ENCODE measurements around the gene TMCO4. TPM values are rescaled to one million over a fixed set of nuclear protein-coding genes. Genes with fewer than 3 reads are reported as not detected.
A peak's percentile ranks its signal among the peaks of the same experiment; 100 is the strongest.

TMCO4 gene
- polyA plus RNA-seq, 4 donors: 13.1 to 59.0 (median 37.0) TPM

DNA sequence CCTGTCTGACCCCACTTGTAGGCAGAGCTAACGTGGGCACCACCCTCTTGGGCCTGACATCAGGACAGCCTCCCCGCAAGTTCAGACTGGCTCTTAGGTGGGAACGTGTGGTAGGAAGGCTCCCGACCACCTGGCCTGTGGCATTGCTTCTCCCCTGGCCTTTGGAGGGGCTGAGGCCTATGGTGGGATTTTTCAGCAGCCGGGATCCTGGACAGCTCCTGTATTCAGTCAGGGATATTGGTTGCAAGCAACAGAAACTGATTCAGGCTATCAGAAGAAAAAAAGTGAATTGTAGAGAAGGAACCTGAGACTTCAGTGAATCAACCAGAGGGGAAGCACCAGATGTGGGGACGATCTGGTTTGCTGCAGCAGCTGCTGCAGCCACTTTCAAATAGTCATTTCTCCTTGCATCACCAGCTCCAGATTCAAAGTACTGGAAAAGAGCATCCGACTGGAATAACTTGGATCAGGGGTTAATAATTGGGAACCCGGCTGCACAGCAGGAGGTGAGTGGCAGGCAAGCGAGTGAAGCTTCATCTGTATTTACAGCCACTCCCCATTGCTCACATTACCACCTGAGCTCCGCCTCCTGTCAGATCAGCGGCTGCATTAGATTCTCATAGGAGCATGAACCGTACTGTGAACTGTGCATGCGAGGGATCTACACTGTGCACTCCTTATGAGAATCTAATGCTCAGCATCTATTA lies 9.5 kb upstream of the TMCO4 start:
- Histone ChIP-seq H3K4me3 (ENCODE audit: low read depth in 1 of 3, low read length in 3 of 3) (no peak overlapping the region), H3K36me3 (ENCODE audit: control insufficient read depth in 3 of 3, insufficient read depth in 2 of 3, low read depth in 1 of 3, low read length in 3 of 3) (peaks cover 0 to 14% (median 0%) of the 10 kb centered on the region in 3 donors), H3K4me1 (ENCODE audit: control insufficient read depth in 3 of 3, insufficient read depth in 2 of 3, low read depth in 1 of 3, low read length in 2 of 3) (peaks cover 0 to 54% (median 2%) of the 10 kb centered on the region in 3 donors), H3K27ac (ENCODE audit: low read depth in 1 of 3, low read length in 2 of 3) (peak overlapping the region in 1 of 3 donors; percentile 26), H3K9me3 (ENCODE audit: control insufficient read depth in 2 of 2, insufficient read depth in 1 of 2, low read depth in 1 of 2, low read length in 1 of 2) (peaks cover 0 to 11% of the 10 kb centered on the region in 2 donors), H3K27me3 (ENCODE audit: control insufficient read depth in 3 of 3, insufficient read depth in 3 of 3, low read length in 3 of 3) (no peaks in the 10 kb centered on the region)
- FAIRE-seq (no peak), DNase-seq (peak in 1 of 2 donors; percentile 45)
- 66 to 79% (median 70%) methylated on average over 13 of the region's 13 CpGs for WGBS, 3 donors

DNA sequence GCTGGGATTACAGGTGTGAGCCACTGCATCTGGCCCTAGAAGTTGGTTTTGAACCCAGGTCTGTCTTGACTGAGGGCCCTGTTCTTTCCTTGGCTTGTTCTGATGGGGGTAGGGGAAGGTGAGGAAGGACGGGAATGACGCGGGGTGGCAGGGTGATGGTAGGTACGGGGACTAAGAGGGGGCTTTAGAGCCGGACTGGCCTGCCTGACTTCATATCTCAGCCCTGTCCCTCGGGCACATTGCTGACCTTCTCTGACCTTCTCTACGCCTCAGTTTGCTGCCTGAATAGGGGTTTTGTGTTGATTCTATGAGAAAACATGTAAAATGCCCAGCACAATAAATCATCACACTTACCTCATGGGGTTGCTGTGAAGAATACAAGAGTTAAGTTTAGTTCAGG lies 8.6 kb upstream of the TMCO4 start:
- DNase-seq: no peak
- Histone ChIP-seq H3K27ac (ENCODE audit: low read depth in 1 of 3, low read length in 2 of 3) (no peak overlapping the region), H3K27me3 (ENCODE audit: control insufficient read depth in 3 of 3, insufficient read depth in 3 of 3, low read length in 3 of 3) (no peaks in the 10 kb centered on the region), H3K4me3 (ENCODE audit: low read depth in 1 of 3, low read length in 3 of 3) (no peak overlapping the region), H3K4me1 (ENCODE audit: control insufficient read depth in 3 of 3, insufficient read depth in 2 of 3, low read depth in 1 of 3, low read length in 2 of 3) (peaks cover 0 to 46% (median 2%) of the 10 kb centered on the region in 3 donors), H3K9me3 (ENCODE audit: control insufficient read depth in 2 of 2, insufficient read depth in 1 of 2, low read depth in 1 of 2, low read length in 1 of 2) (peaks cover 0 to 11% of the 10 kb centered on the region in 2 donors), H3K36me3 (ENCODE audit: control insufficient read depth in 3 of 3, insufficient read depth in 2 of 3, low read depth in 1 of 3, low read length in 3 of 3) (peaks cover 0 to 14% (median 0%) of the 10 kb centered on the region in 3 donors)
- 90 to 97% (median 91%) methylated on average over 7 of the region's 7 CpGs for WGBS, 3 donors
- FAIRE-seq: no peak

DNA sequence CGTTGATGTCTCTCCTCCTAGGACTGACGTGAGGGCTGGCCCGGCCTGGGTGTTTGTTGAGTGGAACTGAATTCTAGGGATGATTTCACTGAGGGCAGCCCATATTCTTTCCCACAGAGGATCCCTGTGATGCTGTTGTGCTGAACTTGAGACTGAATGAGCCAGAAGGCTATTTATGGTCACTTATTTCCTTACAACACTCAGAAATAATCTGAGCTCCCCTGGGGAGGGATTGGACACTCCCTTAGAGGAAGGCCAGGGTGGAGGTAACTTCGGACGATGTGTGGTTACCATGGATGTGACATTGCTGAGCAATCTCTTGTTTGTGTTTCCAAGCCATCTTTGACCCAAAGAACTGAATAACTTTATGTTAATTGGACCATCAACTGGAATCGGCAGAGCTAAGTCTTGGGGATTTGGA lies 5.1 kb upstream of the TMCO4 start:
- WGBS, 3 donors: 69 to 81% (median 74%) methylated on average over 6 of the region's 6 CpGs
- H3K4me1 ChIP-seq (ENCODE audit: control insufficient read depth in 3 of 3, insufficient read depth in 2 of 3, low read depth in 1 of 3, low read length in 2 of 3): peaks cover 0 to 16% (median 3%) of the 10 kb centered on the region in 3 donors
- no peaks in the 10 kb centered on the region for H3K27me3 ChIP-seq (ENCODE audit: control insufficient read depth in 3 of 3, insufficient read depth in 3 of 3, low read length in 3 of 3)
- peak overlapping the region in 1 of 3 donors; percentile 13 for H3K27ac ChIP-seq (ENCODE audit: low read depth in 1 of 3, low read length in 2 of 3)
- peaks cover 0 to 11% of the 10 kb centered on the region in 2 donors for H3K9me3 ChIP-seq (ENCODE audit: control insufficient read depth in 2 of 2, insufficient read depth in 1 of 2, low read depth in 1 of 2, low read length in 1 of 2)
- FAIRE-seq: no peak
- H3K4me3 ChIP-seq (ENCODE audit: low read depth in 1 of 3, low read length in 3 of 3): no peak overlapping the region
- peak in 1 of 2 donors; percentile 63 for DNase-seq
- peaks cover 0 to 8% (median 0%) of the 10 kb centered on the region in 3 donors for H3K36me3 ChIP-seq (ENCODE audit: control insufficient read depth in 3 of 3, insufficient read depth in 2 of 3, low read depth in 1 of 3, low read length in 3 of 3)

DNA sequence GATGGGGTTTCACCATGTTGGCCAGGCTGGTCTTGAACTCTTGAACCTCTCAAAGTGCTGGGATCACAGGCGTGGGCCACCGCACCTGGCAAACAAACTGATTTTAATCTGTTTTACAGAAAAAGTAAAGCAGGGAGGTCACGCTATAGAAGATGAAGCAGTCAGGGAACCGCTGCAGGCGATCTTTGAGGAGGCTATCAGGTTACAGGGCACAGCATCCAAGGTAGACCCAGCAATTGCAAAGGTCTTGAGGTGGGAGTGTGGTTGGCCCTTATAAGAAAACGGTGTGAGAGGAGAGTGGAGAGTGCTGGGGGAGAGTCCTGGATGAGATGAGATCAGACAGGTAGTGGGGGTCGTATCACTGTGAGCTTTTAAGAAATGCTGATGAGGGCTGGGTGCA lies 2.6 kb upstream of the TMCO4 start:
- Histone ChIP-seq H3K4me3 (ENCODE audit: low read depth in 1 of 3, low read length in 3 of 3) (no peak overlapping the region), H3K36me3 (ENCODE audit: control insufficient read depth in 3 of 3, insufficient read depth in 2 of 3, low read depth in 1 of 3, low read length in 3 of 3) (no peaks in the 10 kb centered on the region), H3K4me1 (ENCODE audit: control insufficient read depth in 3 of 3, insufficient read depth in 2 of 3, low read depth in 1 of 3, low read length in 2 of 3) (peaks cover 3 to 24% (median 8%) of the 10 kb centered on the region in 3 donors), H3K27ac (ENCODE audit: low read depth in 1 of 3, low read length in 2 of 3) (no peak overlapping the region), H3K27me3 (ENCODE audit: control insufficient read depth in 3 of 3, insufficient read depth in 3 of 3, low read length in 3 of 3) (no peaks in the 10 kb centered on the region), H3K9me3 (ENCODE audit: control insufficient read depth in 2 of 2, insufficient read depth in 1 of 2, low read depth in 1 of 2, low read length in 1 of 2) (no peaks in the 10 kb centered on the region)
- no peak for FAIRE-seq
- WGBS, 3 donors: 72 to 84% (median 83%) methylated on average over 7 of the region's 7 CpGs
- no peak for DNase-seq

DNA sequence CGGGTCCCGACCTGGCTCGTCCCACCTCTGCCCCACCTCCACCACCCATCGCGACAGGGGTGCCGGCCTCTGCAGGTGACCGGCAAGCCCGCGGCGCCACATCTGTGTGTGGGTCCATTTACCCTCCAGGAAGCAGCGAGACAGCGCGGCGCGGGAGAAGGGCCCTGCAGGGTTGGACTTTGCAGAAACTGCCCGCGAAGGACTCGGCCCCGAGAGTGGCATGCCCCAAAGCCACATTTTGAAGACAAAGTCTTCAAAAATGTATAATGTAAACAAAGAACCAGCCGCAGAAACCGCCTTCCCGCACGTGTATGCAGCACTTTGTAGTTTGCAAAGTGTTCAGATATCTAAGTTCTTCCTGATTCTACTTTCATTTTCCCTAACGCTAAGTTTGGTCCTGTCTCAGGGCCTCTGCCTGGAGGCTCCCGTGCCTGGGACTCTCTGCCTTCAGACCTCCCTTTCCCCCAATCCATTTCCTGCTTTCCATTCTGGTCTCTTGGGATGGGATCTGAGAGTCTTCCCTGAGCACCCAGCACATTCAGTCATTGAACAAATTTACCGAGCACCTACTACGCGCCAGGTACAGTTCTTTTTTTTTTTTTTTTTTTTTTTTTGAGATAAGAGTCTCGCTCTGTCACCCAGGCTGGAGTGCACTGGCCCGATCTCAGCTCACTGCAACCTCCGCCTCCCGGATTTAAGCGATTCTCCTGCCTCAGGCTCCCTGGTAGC lies 524 bp upstream of the TMCO4 start:
- H3K36me3 ChIP-seq (ENCODE audit: control insufficient read depth in 3 of 3, insufficient read depth in 2 of 3, low read depth in 1 of 3, low read length in 3 of 3): peaks cover 0 to 3% (median 0%) of the 10 kb centered on the region in 3 donors
- H3K4me1 ChIP-seq (ENCODE audit: control insufficient read depth in 3 of 3, insufficient read depth in 2 of 3, low read depth in 1 of 3, low read length in 2 of 3): peaks cover 3 to 20% (median 8%) of the 10 kb centered on the region in 3 donors
- peak overlapping the region; percentile 57 to 85 (median 77) for H3K4me3 ChIP-seq (ENCODE audit: low read depth in 1 of 3, low read length in 3 of 3)
- FAIRE-seq (no peak), DNase-seq (peak; percentile 78 to 85)
- H3K9me3 ChIP-seq (ENCODE audit: control insufficient read depth in 2 of 2, insufficient read depth in 1 of 2, low read depth in 1 of 2, low read length in 1 of 2): no peaks in the 10 kb centered on the region
- WGBS, 3 donors: 8 to 16% (median 13%) methylated on average over 26 to 33 of the region's 33 CpGs
- no peaks in the 10 kb centered on the region for H3K27me3 ChIP-seq (ENCODE audit: control insufficient read depth in 3 of 3, insufficient read depth in 3 of 3, low read length in 3 of 3)
- peak overlapping the region; percentile 96 to 99 (median 98) for H3K27ac ChIP-seq (ENCODE audit: low read depth in 1 of 3, low read length in 2 of 3)

DNA sequence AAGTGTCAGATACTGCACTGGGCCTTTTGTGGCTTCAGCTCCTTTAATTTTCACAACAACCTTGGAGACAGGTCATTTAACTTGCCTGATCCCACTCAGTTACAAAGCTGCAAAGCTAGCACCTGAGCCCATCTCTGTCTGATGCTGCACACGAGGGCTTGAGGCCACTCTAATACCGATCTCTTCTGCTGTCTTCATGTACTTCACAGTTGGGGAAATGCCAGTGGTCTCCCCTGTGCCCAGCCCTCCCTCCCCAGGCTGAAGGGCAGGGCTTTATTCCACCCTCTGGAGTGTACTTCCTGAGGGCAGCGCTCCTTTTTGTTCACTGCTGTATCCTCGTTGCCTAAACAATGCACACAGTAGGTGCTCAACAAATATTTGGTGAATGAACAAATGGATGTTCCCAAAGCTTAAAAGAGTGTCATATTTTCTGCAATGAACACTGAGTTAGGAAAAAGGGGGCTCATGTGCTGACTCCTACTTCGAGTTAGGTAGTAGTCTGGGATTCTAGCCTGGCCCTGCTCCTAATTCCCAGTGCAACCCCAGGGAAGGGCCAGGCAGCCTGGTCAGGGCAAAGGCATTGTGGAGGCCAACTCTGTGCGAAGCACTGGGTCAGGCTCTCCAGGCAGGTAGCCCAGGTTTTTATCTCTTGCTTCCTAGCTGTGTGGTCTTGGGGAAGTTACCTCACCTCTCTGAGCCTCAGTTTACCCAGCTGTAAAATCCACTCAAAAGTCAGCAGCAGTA lies 1.1 kb downstream of the TMCO4 start:
- H3K36me3 ChIP-seq (ENCODE audit: control insufficient read depth in 3 of 3, insufficient read depth in 2 of 3, low read depth in 1 of 3, low read length in 3 of 3): peaks cover 0 to 3% (median 0%) of the 10 kb centered on the region in 3 donors
- H3K27ac ChIP-seq (ENCODE audit: low read depth in 1 of 3, low read length in 2 of 3): peak overlapping the region; percentile 96 to 99 (median 98)
- DNase-seq: no peak
- H3K9me3 ChIP-seq (ENCODE audit: control insufficient read depth in 2 of 2, insufficient read depth in 1 of 2, low read depth in 1 of 2, low read length in 1 of 2): no peaks in the 10 kb centered on the region
- H3K4me1 ChIP-seq (ENCODE audit: control insufficient read depth in 3 of 3, insufficient read depth in 2 of 3, low read depth in 1 of 3, low read length in 2 of 3): peaks cover 3 to 11% (median 8%) of the 10 kb centered on the region in 3 donors
- peak overlapping the region in 1 of 3 donors; percentile 85 for H3K4me3 ChIP-seq (ENCODE audit: low read depth in 1 of 3, low read length in 3 of 3)
- no peak for FAIRE-seq
- WGBS, 3 donors: 60 to 62% (median 62%) methylated on average over 6 of the region's 6 CpGs
- no peaks in the 10 kb centered on the region for H3K27me3 ChIP-seq (ENCODE audit: control insufficient read depth in 3 of 3, insufficient read depth in 3 of 3, low read length in 3 of 3)

DNA sequence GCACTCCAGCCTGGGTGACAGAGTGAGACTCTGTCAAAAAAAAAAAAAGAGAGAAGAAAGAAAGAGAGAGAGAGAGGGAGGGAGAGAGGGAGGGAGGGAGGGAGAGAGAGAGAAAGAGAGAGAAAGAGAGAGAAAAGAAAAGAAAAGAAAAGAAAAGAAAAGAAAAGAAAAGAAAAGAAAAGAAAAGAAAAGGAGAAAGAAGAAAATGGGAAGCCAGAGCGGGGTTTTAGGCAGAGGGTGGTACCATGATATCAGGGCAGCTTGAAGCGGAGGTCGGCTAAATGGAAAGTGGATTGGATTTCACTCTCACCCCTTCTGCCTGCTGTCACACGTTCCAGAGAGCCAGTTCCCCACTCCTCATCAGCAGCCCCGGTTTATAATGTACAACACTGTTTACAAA lies 1.9 kb downstream of the TMCO4 start:
- peak overlapping the region in 1 of 3 donors; percentile 14 for H3K27ac ChIP-seq (ENCODE audit: low read depth in 1 of 3, low read length in 2 of 3)
- no peak for FAIRE-seq

DNA sequence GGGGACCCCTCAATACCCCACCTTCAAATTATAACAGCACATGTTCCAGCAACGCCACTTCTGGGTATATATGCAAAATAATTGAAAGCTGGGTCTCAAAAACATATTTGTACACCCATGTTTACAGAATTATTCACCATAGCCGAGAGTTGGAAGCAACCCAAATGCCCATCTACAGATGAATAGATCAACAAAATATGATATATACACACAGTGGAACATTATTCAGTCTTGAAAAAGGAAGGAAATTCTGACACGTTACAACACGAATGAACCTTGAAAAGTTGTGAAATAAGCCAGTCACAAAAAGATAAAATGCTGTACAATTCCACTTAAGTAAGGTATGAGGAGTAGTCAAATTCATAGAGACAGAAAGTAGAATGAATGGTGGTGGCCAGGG lies 5.1 kb downstream of the TMCO4 start:
- peaks cover 0 to 14% (median 0%) of the 10 kb centered on the region in 3 donors for H3K36me3 ChIP-seq (ENCODE audit: control insufficient read depth in 3 of 3, insufficient read depth in 2 of 3, low read depth in 1 of 3, low read length in 3 of 3)
- FAIRE-seq (no peak), DNase-seq (no peak)
- 81 to 87% (median 83%) methylated on average over 4 of the region's 4 CpGs for WGBS, 3 donors
- H3K4me3 ChIP-seq (ENCODE audit: low read depth in 1 of 3, low read length in 3 of 3): no peak overlapping the region
- peaks cover 3 to 9% (median 5%) of the 10 kb centered on the region in 3 donors for H3K4me1 ChIP-seq (ENCODE audit: control insufficient read depth in 3 of 3, insufficient read depth in 2 of 3, low read depth in 1 of 3, low read length in 2 of 3)
- no peaks in the 10 kb centered on the region for H3K27me3 ChIP-seq (ENCODE audit: control insufficient read depth in 3 of 3, insufficient read depth in 3 of 3, low read length in 3 of 3)
- no peak overlapping the region for H3K27ac ChIP-seq (ENCODE audit: low read depth in 1 of 3, low read length in 2 of 3)
- H3K9me3 ChIP-seq (ENCODE audit: control insufficient read depth in 2 of 2, insufficient read depth in 1 of 2, low read depth in 1 of 2, low read length in 1 of 2): no peaks in the 10 kb centered on the region

More for the DNA sequence above, 1.9 kb downstream of the TMCO4 start:
- H3K4me1 ChIP-seq (ENCODE audit: control insufficient read depth in 3 of 3, insufficient read depth in 2 of 3, low read depth in 1 of 3, low read length in 2 of 3): peaks cover 3 to 11% (median 8%) of the 10 kb centered on the region in 3 donors
- H3K4me3 ChIP-seq (ENCODE audit: low read depth in 1 of 3, low read length in 3 of 3): no peak overlapping the region
- peaks cover 0 to 5% (median 0%) of the 10 kb centered on the region in 3 donors for H3K36me3 ChIP-seq (ENCODE audit: control insufficient read depth in 3 of 3, insufficient read depth in 2 of 3, low read depth in 1 of 3, low read length in 3 of 3)
- 72 to 79% (median 78%) methylated on average over 5 of the region's 5 CpGs for WGBS, 3 donors
- no peaks in the 10 kb centered on the region for H3K9me3 ChIP-seq (ENCODE audit: control insufficient read depth in 2 of 2, insufficient read depth in 1 of 2, low read depth in 1 of 2, low read length in 1 of 2)
- DNase-seq: no peak
- no peaks in the 10 kb centered on the region for H3K27me3 ChIP-seq (ENCODE audit: control insufficient read depth in 3 of 3, insufficient read depth in 3 of 3, low read length in 3 of 3)

Data from small intestine (tissue), 7 donors.